HepG2 (cell line): Measurements from ENCODE around the gene NCOA5. TPM values are rescaled to one million over a fixed set of nuclear protein-coding genes. Genes with fewer than 3 reads are reported as not detected.

ENCODE experiments used
- ASH2L ChIP-seq: fragments of 300-600, 200-600 bp; sonication (generic); IDR thresholded peaks from 2 replicates; pipeline ENCODE4 v1.7.0; 2017; ENCODE audit warnings: low read depth, mild to moderate bottlenecking, moderate library complexity, mixed read lengths, low read length; ENCODE audit not compliant: insufficient read length
- CBX2 ChIP-seq, 2 experiments: fragments of 200-600 bp in 1 of 2; sonication (generic); formaldehyde crosslinking in 1 of 2; IDR thresholded peaks; 2 replicates each; pipeline versions ENCODE4 v1.7.0 to v1.8.1; 2018 to 2022; ENCODE audit warnings: low read depth in 2 of 2, low read length in 1 of 2, mild to moderate bottlenecking in 1 of 2, missing genetic modification reagents in 1 of 2
- DBP ChIP-seq: sonication (generic); formaldehyde crosslinking; IDR thresholded peaks from 2 replicates; pipeline ENCODE4 v1.4.0; 2020; ENCODE audit warnings: missing genetic modification reagents; ENCODE audit errors: not compliant biosample characterization
- FUBP1 ChIP-seq: sonication (generic); formaldehyde crosslinking; IDR thresholded peaks from 2 replicates; pipeline ENCODE4 v1.5.1; 2020; ENCODE audit warnings: missing genetic modification reagents, mild to moderate bottlenecking, borderline replicate concordance
- GTF2F1 ChIP-seq: fragments of 150-350 bp; IDR thresholded peaks from 2 replicates; pipeline ENCODE4 v1.6.1; 2014; ENCODE audit warnings: low read length
- MAFK ChIP-seq, 2 experiments: IDR thresholded peaks in 1 of 2; conservative IDR thresholded peaks in 1 of 2; 2 replicates each; pipeline ENCODE4 v1.6.1; 2011; ENCODE audit warnings: improper control_type of control experiment in 2 of 2, low read length in 2 of 2
- MTERF4 ChIP-seq: sonication (generic); formaldehyde crosslinking; IDR thresholded peaks from 2 replicates; pipeline ENCODE4 v1.8.0; 2023; ENCODE audit warnings: mild to moderate bottlenecking, missing genetic modification reagents
- REST ChIP-seq, 2 experiments: IDR thresholded peaks; 2 replicates each; pipeline ENCODE4 v1.6.1; 2011 to 2012; ENCODE audit warnings: low read length in 2 of 2, borderline replicate concordance in 1 of 2, low read depth in 1 of 2, mild to moderate bottlenecking in 1 of 2, moderate library complexity in 1 of 2
- SP5 ChIP-seq: IDR thresholded peaks from 2 replicates; pipeline ENCODE4 v1.6.1; 2016; ENCODE audit warnings: low read depth, borderline replicate concordance
- XBP1 ChIP-seq: sonication (generic); formaldehyde crosslinking; IDR thresholded peaks from 2 replicates; pipeline ENCODE4 v1.5.0; 2020; ENCODE audit warnings: missing genetic modification reagents
- ZFX ChIP-seq: sonication (generic); formaldehyde crosslinking; IDR thresholded peaks from 2 replicates; pipeline ENCODE4 v1.4.0; 2020; ENCODE audit warnings: mild to moderate bottlenecking, low read depth, missing genetic modification reagents, moderate library complexity
- ZGPAT ChIP-seq: IDR thresholded peaks from 2 replicates; pipeline ENCODE4 v1.6.1; 2016; ENCODE audit warnings: mild to moderate bottlenecking
- ZMAT3 ChIP-seq: sonication (generic); formaldehyde crosslinking; conservative IDR thresholded peaks from 2 replicates; pipeline ENCODE4 v1.7.0; 2021; ENCODE audit warnings: missing genetic modification reagents
- ZMYM2 ChIP-seq: sonication (generic); formaldehyde crosslinking; IDR thresholded peaks from 2 replicates; pipeline ENCODE4 v1.8.0; 2022; ENCODE audit warnings: mild to moderate bottlenecking, missing genetic modification reagents
- ZNF234 ChIP-seq: sonication (generic); formaldehyde crosslinking; conservative IDR thresholded peaks from 2 replicates; pipeline ENCODE4 v1.5.1; 2020; ENCODE audit warnings: mild to moderate bottlenecking, missing genetic modification reagents
- ZNF891 ChIP-seq: sonication (generic); formaldehyde crosslinking; IDR thresholded peaks from 2 replicates; pipeline ENCODE4 v1.5.0; 2020; ENCODE audit warnings: mild to moderate bottlenecking, missing genetic modification reagents
- polyA plus RNA-seq, 8 experiments: library from polyadenylated mRNA; depleted of rRNA in 3 of 8; stranded (reverse) in 7 of 8; unstranded in 1 of 8; fragments of >200 nt; fragmentation: Illumina TruSeq in 4 of 8; extraction: Trizol in 4 of 8; gene quantifications; 2 replicates each; pipeline versions ENCODE4 v1.2.1 to v1.2.3, GENCODE V29; 2011 to 2016; ENCODE audit warnings: low read depth in 4 of 8, missing spikeins in 1 of 8, mixed read lengths in 1 of 8; ENCODE audit not compliant: insufficient read depth in 1 of 8
- total RNA-seq, 5 experiments: library from RNA; depleted of rRNA; stranded (reverse); fragments of >200 nt; fragmentation: Illumina TruSeq; extraction: Trizol; gene quantifications; 2 replicates each; pipeline ENCODE4 v1.2.3, GENCODE V29; 2016; ENCODE audit warnings: low read depth in 1 of 5

NCOA5 gene
- total and polyA plus RNA-seq, 2 of the 13 experiments (the other 11 are each of a cell fraction or from before 2014, with no cell fraction given), result 16.5 to 28.4 TPM

GRCh38 chr20:46022411-46023147 is 67.2 kb downstream of the NCOA5 start (continued):
- TF ChIP-seq REST (IDR thresholded peaks at IDR 0.05; ENCODE audit: borderline replicate concordance in 1 of 2, low read depth in 1 of 2, low read length in 2 of 2) (peak in 1 of 2 experiments; percentile 41; a peak in 1 of 4 replicates), MTERF4 (CRISPR knock-in tag) (peak; percentile 21; the same call in 1 of the 2 replicates), ZNF891 (CRISPR knock-in tag) (0 out of 2 replicates have a peak, but pooled peaks have one; percentile 25), XBP1 (CRISPR knock-in tag) (no peak), DBP (CRISPR knock-in tag) (no peak), FUBP1 (CRISPR knock-in tag) (no peak), ZMAT3 (CRISPR knock-in tag) (peak; percentile 56; the same call in 1 of the 2 replicates), CBX2 (IDR thresholded peaks at IDR 0.05; ENCODE audit: low read depth, low read length) (no peak), CBX2 (CRISPR knock-in tag; IDR thresholded peaks at IDR 0.05; ENCODE audit: low read depth) (no peak), ZMYM2 (CRISPR knock-in tag) (peak; percentile 56; the same call in 1 of the 2 replicates), SP5 (CRISPR knock-in tag) (no peak), ASH2L (no peak), ZNF234 (CRISPR knock-in tag) (no peak), ZGPAT (peak; percentile 27; the same call in 1 of the 2 replicates), ZFX (CRISPR knock-in tag) (no peak), GTF2F1 (no peak), MAFK (conservative IDR thresholded peaks at IDR 0.05 in 1 of 2, IDR thresholded peaks at IDR 0.05 in 1 of 2; ENCODE audit: low read length in 2 of 2) (no peak)
